LNCAP (cell line): ENCODE measurements around the gene DBX1.

Experiments
- TF ChIP-seq, protein P1 (sequence below): fragments of 450-650 bp; IDR thresholded peaks from 2 replicates; pipeline ENCODE4 v1.5.1; 2017; ENCODE audit warnings: mild to moderate bottlenecking

The DBX1 gene

DNA sequence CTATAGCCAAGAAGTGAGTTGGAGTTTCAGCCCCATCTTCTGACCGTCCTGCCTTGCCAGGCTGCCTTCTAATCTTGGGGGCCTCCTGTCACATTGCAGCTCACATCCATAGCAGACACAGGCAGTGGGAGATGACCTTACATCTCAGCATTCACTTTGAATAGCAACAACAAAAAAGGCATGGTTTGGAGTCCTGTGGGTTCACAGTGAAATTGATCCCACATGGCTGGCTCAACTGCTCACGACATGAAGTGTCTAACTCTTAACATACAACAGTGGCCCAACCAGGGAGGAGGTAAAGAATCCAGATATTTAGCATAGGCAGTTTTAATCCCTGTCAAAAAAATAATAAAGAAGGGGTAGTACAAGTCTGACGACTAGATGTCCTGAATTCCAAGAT lies 38.1 kb downstream of the DBX1 start:
- TF ChIP-seq, protein P1, sequence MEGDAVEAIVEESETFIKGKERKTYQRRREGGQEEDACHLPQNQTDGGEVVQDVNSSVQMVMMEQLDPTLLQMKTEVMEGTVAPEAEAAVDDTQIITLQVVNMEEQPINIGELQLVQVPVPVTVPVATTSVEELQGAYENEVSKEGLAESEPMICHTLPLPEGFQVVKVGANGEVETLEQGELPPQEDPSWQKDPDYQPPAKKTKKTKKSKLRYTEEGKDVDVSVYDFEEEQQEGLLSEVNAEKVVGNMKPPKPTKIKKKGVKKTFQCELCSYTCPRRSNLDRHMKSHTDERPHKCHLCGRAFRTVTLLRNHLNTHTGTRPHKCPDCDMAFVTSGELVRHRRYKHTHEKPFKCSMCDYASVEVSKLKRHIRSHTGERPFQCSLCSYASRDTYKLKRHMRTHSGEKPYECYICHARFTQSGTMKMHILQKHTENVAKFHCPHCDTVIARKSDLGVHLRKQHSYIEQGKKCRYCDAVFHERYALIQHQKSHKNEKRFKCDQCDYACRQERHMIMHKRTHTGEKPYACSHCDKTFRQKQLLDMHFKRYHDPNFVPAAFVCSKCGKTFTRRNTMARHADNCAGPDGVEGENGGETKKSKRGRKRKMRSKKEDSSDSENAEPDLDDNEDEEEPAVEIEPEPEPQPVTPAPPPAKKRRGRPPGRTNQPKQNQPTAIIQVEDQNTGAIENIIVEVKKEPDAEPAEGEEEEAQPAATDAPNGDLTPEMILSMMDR: no peak

DNA sequence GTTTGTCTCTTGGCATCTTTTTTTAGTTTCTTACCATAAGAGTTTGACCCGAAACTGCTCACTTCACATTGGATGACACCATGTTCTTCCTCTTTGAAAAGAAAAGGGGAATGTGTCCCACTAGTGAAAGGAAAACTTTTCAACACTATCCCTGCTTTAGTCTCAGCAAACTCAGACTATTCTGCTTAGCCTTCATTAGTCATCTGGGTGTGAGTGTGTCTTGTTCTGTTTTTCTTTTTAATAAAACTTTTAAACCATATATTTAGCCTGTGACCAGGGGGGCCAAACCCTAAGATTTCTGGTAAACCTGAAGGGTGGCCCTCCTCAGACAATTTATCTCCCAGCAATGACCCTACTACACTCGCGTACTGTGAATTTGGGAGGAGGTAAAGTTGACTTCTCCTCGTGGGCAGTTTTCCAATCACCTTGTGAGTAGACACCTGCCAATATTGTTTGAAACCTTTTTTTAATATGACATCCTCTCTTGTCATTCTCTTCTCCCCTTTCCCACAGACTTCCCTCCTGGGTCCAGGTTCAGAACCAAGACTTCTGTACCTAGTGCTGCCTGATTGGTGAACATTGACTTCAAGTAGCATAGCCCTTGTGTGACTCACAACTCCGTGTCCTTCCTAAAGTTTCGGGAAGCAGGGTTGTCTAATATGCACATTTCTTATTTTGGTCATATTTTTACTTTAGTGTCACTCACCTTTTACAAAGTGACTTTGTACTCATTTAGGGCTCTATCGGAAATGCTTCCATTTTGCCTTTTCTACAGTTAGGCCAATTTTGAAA lies 39.9 kb downstream of the DBX1 start:
- TF ChIP-seq, protein P1: no peak

DNA sequence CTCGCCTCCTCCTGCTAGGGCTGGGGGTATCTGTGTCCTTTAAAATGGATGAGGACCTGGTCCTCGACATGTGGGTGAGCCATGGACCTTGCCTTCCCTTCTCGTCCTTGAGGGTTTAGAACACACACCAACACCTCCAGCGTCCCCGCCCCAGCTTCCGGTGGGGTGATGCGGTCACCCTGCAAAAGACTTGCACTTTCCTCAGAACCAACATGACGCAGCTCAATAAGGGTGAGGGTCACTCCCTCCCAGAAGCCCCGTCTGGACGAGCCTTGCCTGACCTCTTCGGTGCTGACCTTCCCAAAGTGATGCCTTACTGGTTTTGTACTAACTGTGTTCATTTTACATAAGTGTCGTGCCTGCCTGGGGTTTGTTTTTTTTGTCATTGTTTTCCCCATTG lies 41.0 kb downstream of the DBX1 start:
- TF ChIP-seq, protein P1: no peak

DNA sequence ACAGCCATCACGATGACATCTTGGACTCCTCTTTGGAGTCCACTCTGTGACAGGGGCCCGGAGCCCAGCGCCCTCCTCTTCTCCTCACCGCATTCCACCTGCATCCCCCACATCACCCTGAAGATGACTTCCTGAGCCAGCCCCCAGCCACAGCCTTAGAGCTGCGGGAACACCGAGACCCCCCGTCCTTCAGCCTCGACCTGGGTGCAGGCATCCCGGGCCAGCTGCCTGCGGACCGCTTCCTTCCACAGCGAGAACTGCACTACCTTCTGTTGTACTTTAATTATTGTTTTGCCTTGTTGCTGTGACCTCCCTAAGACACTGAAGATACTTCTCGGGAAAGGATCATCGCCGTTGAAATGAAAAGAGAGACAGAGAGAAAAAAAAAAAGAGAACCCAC lies 42.1 kb downstream of the DBX1 start:
- TF ChIP-seq, protein P1: no peak

DNA sequence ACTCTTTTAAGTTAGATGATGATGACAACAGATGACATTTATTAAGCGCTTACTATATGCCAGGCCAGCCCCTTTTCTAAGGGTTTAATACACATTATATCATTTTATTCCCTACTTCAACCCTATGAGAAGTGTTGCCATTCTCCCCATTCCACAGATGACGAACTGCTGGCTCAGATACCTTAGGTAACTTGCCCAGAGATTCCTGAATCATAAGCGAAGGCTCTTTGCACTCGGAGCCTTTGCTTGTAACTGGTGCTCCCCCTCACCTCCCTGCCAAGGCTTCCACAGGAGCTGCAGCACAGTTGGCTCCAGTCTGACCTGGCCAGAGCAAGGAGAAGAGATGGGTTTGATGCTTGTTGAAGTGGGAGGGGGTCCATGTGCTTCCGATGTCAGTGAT lies 43.0 kb downstream of the DBX1 start:
- TF ChIP-seq, protein P1: no peak

DNA sequence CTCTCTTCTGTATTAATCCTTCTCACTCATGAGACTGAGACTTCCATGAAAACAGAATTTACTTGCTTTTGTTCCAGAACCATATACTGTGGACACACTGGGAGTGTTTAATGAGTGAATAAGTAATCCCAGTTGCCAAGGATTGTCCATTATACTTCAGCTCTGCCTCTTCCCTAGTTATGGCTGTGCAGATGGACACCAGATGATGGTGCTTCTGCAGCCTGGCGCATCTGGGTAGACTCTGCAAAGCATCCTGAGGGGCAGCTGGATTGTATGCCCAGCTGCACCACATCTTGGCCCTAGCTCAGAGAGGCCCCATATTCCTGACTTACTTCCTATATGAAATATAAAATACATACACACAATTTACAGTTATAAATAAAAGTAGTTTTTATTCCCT lies 43.5 kb downstream of the DBX1 start:
- TF ChIP-seq, protein P1: no peak

DNA sequence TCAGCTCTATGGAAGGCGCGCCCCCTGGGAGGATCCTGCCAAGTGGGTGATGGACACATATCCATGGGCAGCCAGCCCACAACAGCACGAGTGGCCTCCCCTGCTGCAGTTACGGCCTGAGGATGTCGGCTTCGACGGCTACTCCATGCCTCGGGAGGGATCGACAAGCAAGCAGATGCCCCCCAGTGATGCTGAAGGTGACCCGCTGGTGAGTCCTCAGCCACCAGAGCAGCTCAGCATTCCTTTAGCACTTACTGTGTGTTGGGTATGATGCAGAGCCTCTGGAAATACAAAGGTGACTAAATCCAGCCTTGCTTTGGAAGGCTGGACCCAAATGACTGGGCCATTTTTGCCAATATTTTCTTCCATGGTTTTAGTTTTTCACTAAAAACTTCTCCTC lies 45.7 kb downstream of the DBX1 start:
- TF ChIP-seq, protein P1: no peak

DNA sequence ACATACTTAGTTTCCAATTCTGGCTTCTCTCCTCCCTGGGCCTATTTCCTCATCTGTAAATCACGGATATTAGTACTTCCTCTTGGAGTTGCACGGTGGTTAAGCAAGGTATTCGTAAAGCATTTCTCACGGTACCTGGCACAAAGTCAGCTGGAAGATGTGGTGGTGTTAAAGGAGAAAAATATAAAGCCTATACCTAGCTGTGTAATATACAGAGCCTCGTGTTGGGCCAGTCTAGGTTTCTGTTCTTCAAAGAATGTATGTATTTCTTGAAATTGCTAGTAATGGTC lies 47.2 kb downstream of the DBX1 start:
- TF ChIP-seq, protein P1: no peak
